IMR-90 (cell line): ENCODE results near the gene MYH11. TPM values are rescaled to one million over a fixed set of nuclear protein-coding genes. Genes with fewer than 3 reads are reported as not detected.

Experiments used
- ATAC-seq: fragments of 200-7000 bp; cut with Tn5 transposase; 2 replicates; pipeline ENCODE4 v1.9.1; 2020; ENCODE audit warnings: low read depth, mild to moderate bottlenecking, moderate library complexity
- BruUV-seq: library from RNA; stranded (reverse); fragments of 400-500 nt; replicated peaks from 2 replicates; lab custom pipeline; 2021; lab: Mats Ljungman, UMichigan
- CTCF ChIA-PET: fragments of 300-600 bp; formaldehyde crosslinking; extraction: SDS; loops from one replicate; lab custom pipeline; 2021; ENCODE audit warnings: antibody characterized with exemption; lab: Yijun Ruan, JAX
- POLR2A ChIA-PET: fragments of 300-600 bp; sonication (Branson Sonifier 250); formaldehyde crosslinking; loops from one replicate; lab custom pipeline; 2022; ENCODE audit warnings: antibody characterized with exemption; ENCODE audit not compliant: unreplicated experiment; lab: Charles Lee
- DNase-seq: peaks from one replicate; pipeline ENCODE4 v3.0.0; 2013
- H2AFZ ChIP-seq: replicated peaks from 2 replicates; pipeline ENCODE3; 2013; ENCODE audit warnings: low read length, mild to moderate bottlenecking; ENCODE audit not compliant: poor library complexity
- H2AK5ac ChIP-seq: 2 replicates; pipeline ENCODE4 v1.6.1; 2013; ENCODE audit warnings: low read depth, low read length, inconsistent platforms
- H2AK9ac ChIP-seq: replicated peaks from 2 replicates; pipeline ENCODE3; 2013; ENCODE audit warnings: mild to moderate bottlenecking, low read depth, low read length, moderate library complexity; ENCODE audit not compliant: poor library complexity
- H2BK120ac ChIP-seq: 2 replicates; pipeline ENCODE4 v1.6.1; 2013; ENCODE audit warnings: low read depth, low read length, inconsistent platforms
- H2BK15ac ChIP-seq: 3 replicates; pipeline ENCODE4 v1.6.1; 2013; ENCODE audit warnings: low read depth, low read length, inconsistent platforms
- H2BK20ac ChIP-seq: 2 replicates; pipeline ENCODE4 v1.6.1; 2013; ENCODE audit warnings: low read depth, mild to moderate bottlenecking, inconsistent platforms, low read length, moderate library complexity
- H2BK5ac ChIP-seq: 2 replicates; pipeline ENCODE4 v1.6.1; 2013; ENCODE audit warnings: mild to moderate bottlenecking, low read depth, low read length, inconsistent platforms; ENCODE audit not compliant: poor library complexity, severe bottlenecking
- H3K14ac ChIP-seq: replicated peaks from 2 replicates; pipeline ENCODE4 v1.6.1; 2013; ENCODE audit warnings: low read depth, low read length, inconsistent platforms
- H3K18ac ChIP-seq: 2 replicates; pipeline ENCODE4 v1.6.1; 2013; ENCODE audit warnings: low read depth, low read length, control low read depth
- H3K23ac ChIP-seq: 2 replicates; pipeline ENCODE4 v1.6.1; 2013; ENCODE audit warnings: low read depth, low read length, inconsistent platforms
- H3K27ac ChIP-seq: 2 replicates; pipeline ENCODE4 v1.5.1; 2013; ENCODE audit warnings: mild to moderate bottlenecking, control low read depth, low read length; ENCODE audit not compliant: insufficient read depth
- H3K27me3 ChIP-seq: 2 replicates; pipeline ENCODE4 v1.6.1; 2013; ENCODE audit warnings: low read length; ENCODE audit not compliant: control insufficient read depth, insufficient read depth
- H3K36me3 ChIP-seq: 2 replicates; pipeline ENCODE4 v1.6.1; 2013; ENCODE audit warnings: low read length, mixed read lengths; ENCODE audit not compliant: control insufficient read depth, insufficient read depth
- H3K4ac ChIP-seq: 2 replicates; pipeline ENCODE4 v1.6.1; 2013; ENCODE audit warnings: low read depth, low read length, inconsistent platforms
- H3K4me1 ChIP-seq: 2 replicates; pipeline ENCODE4 v1.6.1; 2013; ENCODE audit warnings: low read length, mixed read lengths; ENCODE audit not compliant: control insufficient read depth, insufficient read depth
- H3K4me2 ChIP-seq: 2 replicates; pipeline ENCODE4 v1.6.1; 2013; ENCODE audit warnings: low read depth, mild to moderate bottlenecking, control low read depth, low read length, moderate library complexity
- H3K4me3 ChIP-seq: 2 replicates; pipeline ENCODE4 v1.5.1; 2013; ENCODE audit warnings: low read depth, mild to moderate bottlenecking, control low read depth, low read length, moderate library complexity; ENCODE audit not compliant: insufficient read depth
- H3K56ac ChIP-seq: 2 replicates; pipeline ENCODE4 v1.6.1; 2013; ENCODE audit warnings: low read length, inconsistent platforms; ENCODE audit not compliant: insufficient read depth; ENCODE audit errors: extremely low read depth
- H3K79me1 ChIP-seq, 2 experiments: 2 replicates each; pipeline ENCODE4 v1.6.1; 2013; ENCODE audit warnings: low read length in 2 of 2, inconsistent platforms in 1 of 2, low read depth in 1 of 2
- H3K9ac ChIP-seq: 2 replicates; pipeline ENCODE4 v1.6.1; 2013; ENCODE audit warnings: low read depth, low read length, control low read depth
- H3K9me1 ChIP-seq: 2 replicates; pipeline ENCODE4 v1.6.1; 2013; ENCODE audit warnings: low read length, inconsistent platforms; ENCODE audit not compliant: insufficient read depth
- H3K9me3 ChIP-seq: 2 replicates; pipeline ENCODE4 v1.6.1; 2013; ENCODE audit warnings: low read length; ENCODE audit not compliant: control insufficient read depth, insufficient read depth
- H4K20me1 ChIP-seq: 2 replicates; pipeline ENCODE4 v1.6.1; 2013; ENCODE audit warnings: low read length, inconsistent platforms; ENCODE audit not compliant: insufficient read depth
- H4K5ac ChIP-seq: 2 replicates; pipeline ENCODE4 v1.6.1; 2013; ENCODE audit warnings: mild to moderate bottlenecking, low read depth, low read length, control low read depth
- H4K8ac ChIP-seq, 2 experiments: 2 replicates each; pipeline ENCODE4 v1.6.1; 2013; ENCODE audit warnings: low read depth in 2 of 2, low read length in 2 of 2, control low read depth in 1 of 2, inconsistent platforms in 1 of 2
- H4K91ac ChIP-seq: 2 replicates; pipeline ENCODE4 v1.6.1; 2013; ENCODE audit warnings: low read depth, low read length, inconsistent platforms; ENCODE audit not compliant: insufficient read depth
- BHLHE40 ChIP-seq: fragments of 150-350 bp; IDR thresholded peaks from 2 replicates; pipeline ENCODE4 v1.6.1; 2016; ENCODE audit warnings: mild to moderate bottlenecking, low read depth, low read length
- CEBPB ChIP-seq: IDR thresholded peaks from 2 replicates; pipeline ENCODE4 v1.6.1; 2012; ENCODE audit warnings: low read depth, low read length, improper control_type of control experiment
- CHD1 ChIP-seq: IDR thresholded peaks from 2 replicates; pipeline ENCODE4 v1.6.1; 2012; ENCODE audit warnings: low read depth, low read length, improper control_type of control experiment
- CTCF ChIP-seq: conservative IDR thresholded peaks from 2 replicates; pipeline ENCODE4 v1.5.1; 2012; ENCODE audit warnings: mild to moderate bottlenecking, low read depth, low read length, improper control_type of control experiment
- ELK1 ChIP-seq: fragments of 150-350 bp; IDR thresholded peaks from 2 replicates; pipeline ENCODE4 v1.6.1; 2016; ENCODE audit warnings: low read depth, mild to moderate bottlenecking, low read length, moderate library complexity, borderline replicate concordance
- FOS ChIP-seq: fragments of 150-350 bp; IDR thresholded peaks from 2 replicates; pipeline ENCODE4 v1.6.1; 2016; ENCODE audit warnings: low read depth, low read length
- MAFK ChIP-seq: IDR thresholded peaks from 2 replicates; pipeline ENCODE4 v1.6.1; 2012; ENCODE audit warnings: low read depth, low read length, improper control_type of control experiment
- MAZ ChIP-seq: IDR thresholded peaks from 2 replicates; pipeline ENCODE4 v1.6.1; 2012; ENCODE audit warnings: low read depth, mild to moderate bottlenecking, low read length, improper control_type of control experiment, moderate library complexity, borderline replicate concordance
- MXI1 ChIP-seq: IDR thresholded peaks from 2 replicates; pipeline ENCODE4 v1.6.1; 2012; ENCODE audit warnings: low read depth, mild to moderate bottlenecking, low read length, moderate library complexity, borderline replicate concordance
- NFE2L2 ChIP-seq: fragments of 150-350 bp; IDR thresholded peaks from 2 replicates; pipeline ENCODE4 v1.6.1; 2016; ENCODE audit warnings: low read depth, mild to moderate bottlenecking, low read length
- POLR2A ChIP-seq: IDR thresholded peaks from 2 replicates; pipeline ENCODE4 v1.6.1; 2012; ENCODE audit warnings: mild to moderate bottlenecking, low read depth, low read length
- RAD21 ChIP-seq: IDR thresholded peaks from 2 replicates; pipeline ENCODE4 v1.6.1; 2012; ENCODE audit warnings: low read length, improper control_type of control experiment
- RCOR1 ChIP-seq: IDR thresholded peaks from 2 replicates; pipeline ENCODE4 v1.6.1; 2012; ENCODE audit warnings: mild to moderate bottlenecking, low read length, improper control_type of control experiment; ENCODE audit not compliant: insufficient replicate concordance
- RFX5 ChIP-seq: IDR thresholded peaks from 2 replicates; pipeline ENCODE4 v1.8.0; 2012; ENCODE audit warnings: low read depth, mild to moderate bottlenecking, low read length, moderate library complexity
- SMC3 ChIP-seq: fragments of 150-350 bp; IDR thresholded peaks from 2 replicates; pipeline ENCODE4 v1.6.1; 2016; ENCODE audit warnings: low read depth, mild to moderate bottlenecking, antibody characterized with exemption, low read length, moderate library complexity
- WGBS, 2 experiments: methylation state at CpG; one replicate each; pipeline versions ENCODE4 v1.1.5 to v1.1.7; 2013; ENCODE audit warnings: missing lambda C conversion rate in 2 of 2; ENCODE audit not compliant: insufficient read length in 1 of 2; ENCODE audit errors: extremely low coverage in 2 of 2; 5-methylcytosine and 5-hydroxymethylcytosine counted together
- dilution Hi-C: fragments of 300-500 bp; cut with HindIII; formaldehyde crosslinking; loops from one replicate; pipeline ENCODE4 v1.14.3; 2018; ENCODE audit warnings: low sequenced_read_pairs; ENCODE audit not compliant: unreplicated experiment
- in situ Hi-C: fragments of 300-500 bp; cut with MboI; formaldehyde crosslinking; loops from 3 replicates; pipeline ENCODE4 v1.14.3; 2019; ENCODE audit warnings: low sequenced_read_pairs, inconsistent platforms, mixed read lengths
- intact Hi-C: fragments of 100-400 bp; cut with micrococcal nuclease; formaldehyde crosslinking; loops from 2 replicates; pipeline ENCODE4 v1.10.0; 2022
- polyA plus RNA-seq, 3 experiments: library from polyadenylated mRNA; depleted of rRNA; stranded (reverse); fragments of >200 nt; gene quantifications; 2 replicates each; pipeline ENCODE4 v1.2.3, GENCODE V29; 2012; ENCODE audit warnings: low replicate concordance in 1 of 3
- total RNA-seq: library from RNA; depleted of rRNA; stranded (reverse); fragments of >200 nt; gene quantifications from 2 replicates; pipeline ENCODE4 v1.2.3, GENCODE V29; 2012
- TF ChIP-seq, protein P1 (sequence below): fragments of 150-350 bp; IDR thresholded peaks from 2 replicates; pipeline ENCODE4 v1.6.1; 2017; ENCODE audit warnings: mild to moderate bottlenecking, antibody characterized with exemption, low read length, low read depth

MYH11 gene
- total and polyA plus RNA-seq, 2 of the 4 experiments (the other 2 are of a cell fraction), result under 0.01 to 0.12 TPM

- H2AK9ac ChIP-seq, result no peak overlapping the region
- no peak overlapping the region for H3K9ac ChIP-seq
- no peak overlapping the region; a peak in 1 of 4 replicates for H4K8ac ChIP-seq
- H3K9me3 ChIP-seq, result no peaks in the 10 kb centered on the region
- no peak overlapping the region for H2BK120ac ChIP-seq
- intact Hi-C loops, result loop anchor here (5.0 kb wide), 1 partner anchor 56 kb away; no protein-coding TSS in a partner anchor
- 29% methylated on average over 1 of the region's 17 CpGs; no CpG with 5 or more reads in 1 of the 2 experiments for WGBS, 2 experiments
- H2AK5ac ChIP-seq, result no peak overlapping the region
- no peak overlapping the region for H3K56ac ChIP-seq
- no peaks in the 10 kb centered on the region for H4K20me1 ChIP-seq
- H4K5ac ChIP-seq, result no peak overlapping the region
- no peak overlapping the region for H3K23ac ChIP-seq
- H3K4me1 ChIP-seq, result no peaks in the 10 kb centered on the region
- in situ Hi-C loops, result no loop called here
- no peak overlapping the region for H3K27ac ChIP-seq
- no peak overlapping the region for H2BK15ac ChIP-seq
- H3K18ac ChIP-seq, result no peak overlapping the region
- dilution Hi-C loops, result no loop called here
- CTCF ChIA-PET, result interaction anchor here (0.6 to 2.0 kb wide), 4 partner anchors 10 to 372 kb away, joined by 3 to 7 read pairs (median 4); no protein-coding TSS in a partner anchor
- H2BK5ac ChIP-seq, result no peak overlapping the region
- H3K27me3 ChIP-seq, result peaks cover 9% of the 10 kb centered on the region
- no peaks in the 10 kb centered on the region for H3K9me1 ChIP-seq
- H3K79me1 ChIP-seq, result no peaks in the 10 kb centered on the region
- BruUV-seq, result no TSS peak
- H2AFZ ChIP-seq, result peak overlapping the region; percentile 17
- H3K36me3 ChIP-seq, result no peaks in the 10 kb centered on the region
- H4K91ac ChIP-seq, result no peak overlapping the region
- no peak overlapping the region for H2BK20ac ChIP-seq
- no peak overlapping the region for H3K14ac ChIP-seq
- no peak overlapping the region for H3K4me2 ChIP-seq
- H3K4me3 ChIP-seq, result no peak overlapping the region
- DNase-seq, result no peak
- POLR2A ChIA-PET, result no interaction called here
- TF ChIP-seq RFX5, result no peak
- no peak for TF ChIP-seq ELK1
- TF ChIP-seq CTCF, result no peak
- TF ChIP-seq RCOR1, result no peak
- no peak for TF ChIP-seq POLR2A
- TF ChIP-seq NFE2L2, result no peak
- no peak for TF ChIP-seq CEBPB
- no peak for TF ChIP-seq MAZ
- no peak for TF ChIP-seq FOS
- no peak for TF ChIP-seq RAD21
- no peak for TF ChIP-seq BHLHE40
- TF ChIP-seq, protein P1, sequence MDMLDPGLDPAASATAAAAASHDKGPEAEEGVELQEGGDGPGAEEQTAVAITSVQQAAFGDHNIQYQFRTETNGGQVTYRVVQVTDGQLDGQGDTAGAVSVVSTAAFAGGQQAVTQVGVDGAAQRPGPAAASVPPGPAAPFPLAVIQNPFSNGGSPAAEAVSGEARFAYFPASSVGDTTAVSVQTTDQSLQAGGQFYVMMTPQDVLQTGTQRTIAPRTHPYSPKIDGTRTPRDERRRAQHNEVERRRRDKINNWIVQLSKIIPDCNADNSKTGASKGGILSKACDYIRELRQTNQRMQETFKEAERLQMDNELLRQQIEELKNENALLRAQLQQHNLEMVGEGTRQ, result no peak
- no peak for TF ChIP-seq SMC3
- no peak for TF ChIP-seq CHD1
- TF ChIP-seq MAFK, result no peak
- no peak for TF ChIP-seq MXI1
- ATAC-seq, result no peak
- H3K4ac ChIP-seq, result no peak overlapping the region
Observed at GRCh38 chr16:15822957-15823356, 33.9 kb downstream of the MYH11 start.
